HG02763 (cell line): ENCODE measurements around the gene CARMIL1.
"Not testable (repeated sequence)": the region's sequence is repeated elsewhere in the genome, so short reads cannot be mapped to it uniquely, and the experiment has no call there.

ENCODE experiments used
- ATAC-seq: cut with Tn5 transposase; IDR thresholded peaks from one replicate; pipeline ENCODE4 v1.9.1; 2021; ENCODE audit warnings: mild to moderate bottlenecking, moderate library complexity; ENCODE audit not compliant: unreplicated experiment

The CARMIL1 gene

GRCh38 chr6:25277386-25277785 is 1.8 kb upstream of the CARMIL1 start:
- no peak for ATAC-seq

DNA sequence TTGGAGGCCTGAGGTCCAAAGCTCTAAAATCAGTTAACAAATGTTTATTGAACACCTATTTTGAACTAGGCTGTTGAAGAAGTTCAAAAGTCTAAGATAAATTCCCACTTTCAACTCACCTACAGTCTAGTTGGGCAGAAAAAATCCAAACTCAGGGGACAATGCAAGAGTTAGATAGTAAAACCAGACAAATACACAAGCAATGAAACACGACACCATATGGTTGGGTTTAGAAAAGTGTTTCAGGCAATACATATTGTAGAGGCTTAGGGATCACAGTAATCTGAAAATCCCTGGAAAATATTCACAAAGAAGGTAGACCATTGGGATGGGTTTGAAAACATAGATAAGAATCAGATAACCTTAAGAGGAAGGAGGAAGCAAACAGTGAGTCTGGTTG is 1.3 kb upstream of the CARMIL1 start:
- ATAC-seq, result no peak

DNA sequence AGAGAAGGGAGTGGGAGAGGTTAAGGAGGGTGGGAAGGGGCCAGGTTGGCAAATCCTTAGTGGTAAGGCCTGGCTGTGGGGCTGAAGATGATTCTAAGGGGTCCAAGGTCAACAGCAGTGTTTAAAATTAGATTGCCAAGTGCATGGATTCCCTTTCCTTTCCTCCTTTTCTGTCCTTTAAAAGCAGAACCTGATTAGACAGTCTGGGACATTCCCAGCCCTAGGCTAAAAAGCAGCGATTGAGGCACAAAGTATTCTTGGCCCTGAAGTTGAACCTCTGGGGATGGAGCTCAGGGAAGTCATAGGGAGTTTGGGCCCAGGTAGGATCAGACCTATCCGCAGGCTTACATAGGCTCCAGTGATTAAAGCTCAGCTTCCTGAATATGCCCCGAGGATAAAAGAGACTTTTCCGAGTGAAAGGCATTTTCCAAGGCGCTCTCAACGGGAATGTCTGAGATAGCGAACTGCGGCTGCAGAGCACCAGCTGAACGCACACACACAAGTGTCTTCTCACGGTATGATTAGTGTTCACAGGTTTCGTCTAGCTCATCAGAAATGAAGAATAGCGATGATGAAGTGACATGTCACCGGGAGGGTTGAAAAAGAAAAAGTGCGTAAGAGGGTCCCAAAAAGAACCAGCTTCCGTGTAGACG is 787 bp upstream of the CARMIL1 start:
- peak; percentile 17 for ATAC-seq

GRCh38 chr6:25279748-25280343 is 672 bp downstream of the CARMIL1 start:
- no peak for ATAC-seq

DNA sequence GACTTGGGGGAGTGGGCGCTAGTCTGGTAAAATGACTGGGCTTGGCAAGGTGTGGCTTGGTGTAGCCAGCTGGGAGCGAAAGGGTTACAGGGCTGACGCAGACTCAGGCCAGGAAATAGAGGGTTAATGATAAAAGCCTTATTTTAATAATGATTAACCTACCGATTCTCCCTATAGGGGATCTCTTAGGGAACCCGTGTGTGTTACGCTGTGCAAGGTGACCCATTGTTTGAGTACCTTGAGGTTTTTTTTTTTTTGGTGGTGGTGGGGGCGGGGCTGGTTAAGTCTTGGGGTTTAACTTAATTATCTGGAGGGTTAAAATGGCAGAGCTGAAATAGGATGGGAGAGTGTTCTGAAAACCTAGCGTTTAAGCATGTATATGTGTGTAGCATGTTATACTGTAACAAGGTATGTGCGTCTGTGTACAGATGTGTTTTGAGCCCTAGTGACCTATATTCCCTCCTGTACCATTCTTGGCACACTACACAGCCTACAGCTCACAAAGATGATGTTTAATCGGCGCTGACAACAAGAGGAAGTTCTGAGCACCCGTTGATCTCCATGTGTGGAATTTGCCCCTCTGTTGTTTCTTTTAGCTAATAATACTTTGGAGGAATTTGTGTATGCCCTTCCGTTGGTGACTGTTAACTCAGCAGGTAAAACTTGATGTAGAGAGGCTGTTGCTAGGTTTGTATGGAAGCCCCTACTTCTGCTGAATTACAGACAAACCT is 1.3 kb downstream of the CARMIL1 start:
- ATAC-seq, result no peak

- ATAC-seq, result no peak
Observed at GRCh38 chr6:25286891-25287290, 7.7 kb downstream of the CARMIL1 start.

DNA sequence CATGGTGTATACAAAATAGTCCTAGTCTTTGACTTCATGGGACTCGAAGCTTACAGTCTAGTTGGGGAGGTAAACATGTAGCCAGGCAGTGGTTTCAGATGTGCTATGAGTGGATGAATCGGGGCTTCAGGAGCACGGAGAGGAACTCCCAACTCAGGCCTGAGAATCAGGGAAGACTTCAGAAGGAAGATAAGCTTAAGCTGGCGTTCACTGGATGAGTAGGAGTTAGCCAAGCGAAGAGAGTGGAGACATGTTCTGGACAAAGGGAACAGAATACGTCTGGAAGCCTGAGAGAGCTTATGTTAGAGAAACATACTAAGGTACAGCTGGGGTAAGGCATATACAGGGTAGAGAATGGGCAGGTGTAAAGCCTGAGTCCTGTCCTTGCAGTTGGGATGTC is 8.8 kb downstream of the CARMIL1 start:
- ATAC-seq, result no peak

GRCh38 chr6:25288518-25288917 is 9.3 kb downstream of the CARMIL1 start:
- no peak for ATAC-seq

DNA sequence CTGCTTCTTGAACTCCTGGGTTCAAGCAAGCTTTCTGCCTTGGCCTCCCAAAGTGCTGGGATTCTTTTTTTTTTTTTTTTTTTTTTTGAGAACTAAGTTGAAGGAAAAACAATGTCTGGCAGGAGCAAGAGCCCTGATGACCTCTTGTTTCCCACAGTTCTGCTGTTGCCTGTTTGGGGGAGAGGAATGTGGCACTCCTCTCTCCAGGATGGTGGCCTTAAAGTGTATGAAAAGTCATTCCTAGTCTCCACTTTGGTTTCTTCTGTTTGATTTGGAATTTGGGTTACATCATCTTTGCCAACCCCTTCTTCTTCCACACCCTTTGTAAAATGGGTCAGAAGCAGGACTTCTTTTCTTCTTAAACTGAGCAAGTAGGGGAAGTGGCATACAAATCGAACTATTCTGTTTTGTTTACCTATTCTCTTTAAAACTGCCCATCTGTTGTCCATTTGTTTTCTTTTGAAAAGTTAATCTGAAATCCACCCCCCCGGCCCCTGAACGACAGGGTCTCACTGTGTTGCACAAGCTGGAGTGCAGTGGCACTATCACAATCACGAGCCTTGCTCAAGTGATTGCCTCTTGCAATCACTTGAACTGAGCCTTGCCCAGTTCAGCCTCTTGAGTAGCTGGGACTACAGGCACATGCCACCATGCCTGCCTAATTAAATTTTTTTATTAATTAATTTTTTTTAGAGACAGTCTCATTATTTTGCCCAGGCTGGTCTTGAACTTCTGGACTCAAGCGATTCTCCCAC is 11.3 kb downstream of the CARMIL1 start:
- no peak for ATAC-seq

- ATAC-seq, result no peak
Observed at GRCh38 chr6:25292384-25292783, 13.2 kb downstream of the CARMIL1 start.

- no peak for ATAC-seq
Observed at GRCh38 chr6:25295651-25296050, 16.5 kb downstream of the CARMIL1 start.

GRCh38 chr6:25296217-25296905 is 17.2 kb downstream of the CARMIL1 start:
- no peak for ATAC-seq

GRCh38 chr6:25297039-25297441 is 17.9 kb downstream of the CARMIL1 start:
- ATAC-seq, result no peak

- ATAC-seq, result no peak
Observed at GRCh38 chr6:25297823-25298522, 18.8 kb downstream of the CARMIL1 start.

DNA sequence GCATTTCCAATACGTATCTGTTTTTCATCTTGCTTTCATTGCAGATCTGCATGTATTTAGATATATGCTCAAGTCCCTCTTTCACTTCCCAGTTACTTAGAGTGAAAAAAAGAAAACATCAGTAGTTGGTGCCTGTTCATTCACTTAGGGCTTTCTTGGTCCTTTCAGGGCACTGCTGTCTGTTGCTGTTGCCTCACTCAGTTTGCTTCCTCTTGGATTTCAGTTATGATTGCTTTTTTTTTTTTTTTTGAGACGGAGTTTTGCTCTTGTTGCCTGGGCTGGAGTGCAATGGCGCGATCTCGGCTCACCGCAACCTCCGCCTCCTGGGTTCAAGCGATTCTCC is 19.3 kb downstream of the CARMIL1 start:
- ATAC-seq, result not testable (repeated sequence)

GRCh38 chr6:25301362-25301761 is 22.2 kb downstream of the CARMIL1 start:
- ATAC-seq, result peak; percentile 45

GRCh38 chr6:25302151-25302550 is 23.0 kb downstream of the CARMIL1 start:
- ATAC-seq, result no peak

DNA sequence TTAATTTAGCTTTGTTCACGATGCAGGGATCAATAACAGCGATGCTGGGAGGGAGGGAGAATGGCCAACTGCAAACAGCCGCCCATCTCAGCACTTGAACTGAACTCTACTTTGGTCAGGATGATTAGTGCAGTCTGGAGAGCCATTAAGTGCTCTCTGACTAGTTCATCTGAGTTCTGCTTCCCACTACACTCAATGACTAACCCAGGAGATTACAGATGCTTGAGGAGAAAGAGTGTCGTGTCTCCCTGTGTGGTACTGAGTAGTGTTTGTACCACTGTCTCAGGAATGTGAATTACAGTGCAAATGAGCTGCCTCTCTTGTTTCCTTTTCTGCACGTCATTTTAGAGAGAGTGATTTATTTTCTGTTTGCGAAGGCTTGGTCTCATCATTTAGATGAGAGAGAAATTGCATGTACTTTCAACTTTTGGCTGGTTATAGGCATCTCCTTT is 23.5 kb downstream of the CARMIL1 start:
- no peak for ATAC-seq

DNA sequence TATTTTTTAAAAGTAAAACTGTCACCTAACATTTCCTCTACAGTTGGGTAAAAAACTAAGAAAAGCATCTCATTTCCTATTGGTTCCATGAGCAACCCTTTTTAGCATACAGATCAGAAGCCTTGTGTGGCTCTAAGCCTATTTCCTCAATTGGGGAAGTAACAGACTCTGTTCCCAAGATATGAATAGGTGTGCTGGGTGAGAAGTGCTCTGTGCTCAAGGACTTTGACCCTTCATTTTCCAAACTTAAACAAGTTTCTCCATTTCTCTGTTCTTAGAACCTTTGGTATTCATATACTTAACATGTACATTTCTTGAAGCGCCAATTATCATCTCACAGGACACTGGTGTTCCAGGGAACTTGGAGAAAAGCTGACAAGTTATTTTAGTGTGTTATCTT is 24.1 kb downstream of the CARMIL1 start:
- no peak for ATAC-seq

- no peak for ATAC-seq
Observed at GRCh38 chr6:25306379-25306778, 27.2 kb downstream of the CARMIL1 start.
